Measurements from ENCODE around the gene CLASP1. TPM values are rescaled to one million over a fixed set of nuclear protein-coding genes. Genes with fewer than 3 reads are reported as not detected.

Gene CLASP1
- total and polyA plus RNA-seq, 2 experiments from 2014 or later: 20.1 to 45.9 TPM

- H3K4me3 ChIP-seq: no peak overlapping the region
- H3K9me2 ChIP-seq (replicated peaks; ENCODE audit: insufficient read depth): no peaks in the 10 kb centered on the region
- no peak for DNase-seq (ENCODE audit: low spot score)
- H3K4me1 ChIP-seq (ENCODE audit: insufficient read depth): peaks cover under 1% of the 10 kb centered on the region
- no peaks in the 10 kb centered on the region for H3K27me3 ChIP-seq
- no peak overlapping the region for H3K4me2 ChIP-seq
- H4K20me1 ChIP-seq (ENCODE audit: insufficient read depth, poor library complexity, severe bottlenecking): peaks cover 11% of the 10 kb centered on the region
- no peak overlapping the region for H3K27ac ChIP-seq
- H3K36me3 ChIP-seq (replicated peaks; ENCODE audit: insufficient read depth, low read depth): no peaks in the 10 kb centered on the region
- peaks cover 80% of the 10 kb centered on the region for H3K79me2 ChIP-seq
- H2AFZ ChIP-seq: no peak overlapping the region
- TF ChIP-seq EZH2 (IDR thresholded peaks at IDR 0.05; ENCODE audit: borderline replicate concordance): no peak
- TF ChIP-seq CTCF (IDR thresholded peaks at IDR 0.05; ENCODE audit: poor library complexity): no peak
- TF ChIP-seq EZH2phosphoT487 (IDR thresholded peaks at IDR 0.05; ENCODE audit: low read depth, severe bottlenecking, unreplicated experiment): no peak
- H3K9me3 ChIP-seq (ENCODE audit: low read depth): no peaks in the 10 kb centered on the region
Measured at GRCh38 chr2:121599963-121600651, 49.2 kb downstream of the CLASP1 start.

- Histone ChIP-seq H3K27ac (no peak overlapping the region), H3K27me3 (no peaks in the 10 kb centered on the region), H3K79me2 (peaks cover 73% of the 10 kb centered on the region), H3K36me3 (replicated peaks; ENCODE audit: insufficient read depth, low read depth) (no peaks in the 10 kb centered on the region), H3K4me3 (no peak overlapping the region), H4K20me1 (ENCODE audit: insufficient read depth, poor library complexity, severe bottlenecking) (peaks cover 11% of the 10 kb centered on the region), H3K4me1 (ENCODE audit: insufficient read depth) (peaks cover 4% of the 10 kb centered on the region), H3K9me3 (ENCODE audit: low read depth) (no peaks in the 10 kb centered on the region), H2AFZ (no peak overlapping the region), H3K4me2 (no peak overlapping the region), H3K9me2 (replicated peaks; ENCODE audit: insufficient read depth) (no peaks in the 10 kb centered on the region)
- WGBS (ENCODE audit: low lambda C conversion rate, missing lambda C conversion rate): 80% methylated on average over 2 of the region's 2 CpGs
- TF ChIP-seq EZH2phosphoT487 (IDR thresholded peaks at IDR 0.05; ENCODE audit: low read depth, severe bottlenecking, unreplicated experiment) (no peak), EZH2 (IDR thresholded peaks at IDR 0.05; ENCODE audit: borderline replicate concordance) (no peak), CTCF (IDR thresholded peaks at IDR 0.05; ENCODE audit: poor library complexity) (no peak)
- no peak for DNase-seq (ENCODE audit: low spot score)
Measured at GRCh38 chr2:121598087-121598486, 51.2 kb downstream of the CLASP1 start.

GRCh38 chr2:121596221-121597080 is 52.8 kb downstream of the CLASP1 start:
- no peaks in the 10 kb centered on the region for H3K9me2 ChIP-seq (replicated peaks; ENCODE audit: insufficient read depth)
- peak; percentile 52 for DNase-seq (ENCODE audit: low spot score)
- H3K4me2 ChIP-seq: peak overlapping the region; percentile 62
- 65% methylated on average over 11 of the region's 11 CpGs for WGBS (ENCODE audit: low lambda C conversion rate, missing lambda C conversion rate)
- no peaks in the 10 kb centered on the region for H3K36me3 ChIP-seq (replicated peaks; ENCODE audit: insufficient read depth, low read depth)
- H3K27ac ChIP-seq: peak overlapping the region; percentile 10
- H3K27me3 ChIP-seq: no peaks in the 10 kb centered on the region
- no peak overlapping the region for H2AFZ ChIP-seq
- H3K4me1 ChIP-seq (ENCODE audit: insufficient read depth): peaks cover 4% of the 10 kb centered on the region
- H3K4me3 ChIP-seq: no peak overlapping the region
- H3K9me3 ChIP-seq (ENCODE audit: low read depth): no peaks in the 10 kb centered on the region
- peaks cover 66% of the 10 kb centered on the region for H3K79me2 ChIP-seq
- peak; percentile 53 for TF ChIP-seq CTCF (IDR thresholded peaks at IDR 0.05; ENCODE audit: poor library complexity)
- TF ChIP-seq EZH2phosphoT487 (IDR thresholded peaks at IDR 0.05; ENCODE audit: low read depth, severe bottlenecking, unreplicated experiment): no peak
- TF ChIP-seq EZH2 (IDR thresholded peaks at IDR 0.05; ENCODE audit: borderline replicate concordance): no peak
- H4K20me1 ChIP-seq (ENCODE audit: insufficient read depth, poor library complexity, severe bottlenecking): peaks cover 14% of the 10 kb centered on the region

All from hepatocyte (in vitro differentiated cells).